ENCODE results near the gene ASIC4. TPM values are rescaled to one million over a fixed set of nuclear protein-coding genes. Genes with fewer than 3 reads are reported as not detected.

The ASIC4 gene
- total and polyA plus RNA-seq, 2 of the 8 experiments (the other 6 are each of a cell fraction or from before 2014, with no cell fraction given) = 0.12 to 0.22 TPM

GRCh38 chr2:219538956-219539788 is 24.9 kb downstream of the ASIC4 start:
- Histone ChIP-seq H2AK5ac (ENCODE audit: low read depth, low read length) (no peak overlapping the region), H3K4me3 (ENCODE audit: extremely low read depth in 1 of 4, insufficient read depth in 2 of 4, low read depth in 3 of 4, low read length in 4 of 4) (no peak overlapping the region), H4K8ac (ENCODE audit: extremely low read depth, insufficient read depth, low read length) (no peak overlapping the region), H3K4me1 (replicated peaks in 1 of 4; ENCODE audit: control insufficient read depth in 3 of 4, insufficient read depth in 4 of 4, low read length in 3 of 4) (peaks cover 5 to 25% (median 16%) of the 10 kb centered on the region in 4 experiments), H2BK15ac (ENCODE audit: low read length) (no peak overlapping the region), H3K36me3 (ENCODE audit: control insufficient read depth in 2 of 4, insufficient read depth in 4 of 4, low read length in 3 of 4) (peaks cover 4 to 22% (median 12%) of the 10 kb centered on the region in 4 experiments; a peak in 6 of 8 replicates), H3K79me2 (ENCODE audit: control insufficient read depth in 1 of 2, insufficient read depth in 2 of 2, low read length in 2 of 2) (peaks cover 0 to 6% of the 10 kb centered on the region in 2 experiments; a peak in 1 of 4 replicates), H2AFZ (ENCODE audit: low read length) (no peak overlapping the region), H4K5ac (ENCODE audit: insufficient read length, low read depth, low read length) (no peak overlapping the region), H3K23me2 (ENCODE audit: low read depth, low read length) (peaks cover 11% of the 10 kb centered on the region; the same call in 1 of the 2 replicates), H4K91ac (replicated peaks; ENCODE audit: insufficient read length, low read length) (no peak overlapping the region), H2BK5ac (ENCODE audit: low read depth, low read length) (no peak overlapping the region), H3K27me3 (replicated peaks in 1 of 4; ENCODE audit: control insufficient read depth in 3 of 4, extremely low read depth in 1 of 4, insufficient read depth in 3 of 4, low read length in 3 of 4) (no peaks in the 10 kb centered on the region; a peak in 1 of 7 replicates), H3K4ac (replicated peaks; ENCODE audit: insufficient read length, low read depth, low read length) (no peak overlapping the region), H4K20me1 (replicated peaks in 1 of 2; ENCODE audit: control insufficient read depth in 1 of 2, insufficient read depth in 2 of 2, low read length in 2 of 2) (peaks cover 10 to 11% of the 10 kb centered on the region in 2 experiments), H3K4me2 (ENCODE audit: insufficient read depth in 1 of 2, low read depth in 2 of 2, low read length in 2 of 2) (no peak overlapping the region), H3K79me1 (ENCODE audit: low read depth, low read length) (peaks cover 4% of the 10 kb centered on the region; the same call in 1 of the 2 replicates), H3K18ac (ENCODE audit: extremely low read depth, low read length) (no peak overlapping the region), H2BK20ac (ENCODE audit: low read length) (no peak overlapping the region), H2BK120ac (replicated peaks; ENCODE audit: low read depth, low read length) (no peak overlapping the region), H3K14ac (ENCODE audit: insufficient read length) (no peak overlapping the region), H3K9ac (replicated peaks in 1 of 4; ENCODE audit: extremely low read depth in 1 of 4, low read depth in 3 of 4, low read length in 3 of 4) (no peak overlapping the region), H3K9me3 (ENCODE audit: insufficient read depth in 2 of 2, low read depth in 1 of 2, low read length in 1 of 2) (no peaks in the 10 kb centered on the region), H3K27ac (ENCODE audit: low read depth, low read length) (no peak overlapping the region), H2BK12ac (ENCODE audit: low read depth, low read length) (no peak overlapping the region), H3K23ac (ENCODE audit: insufficient read length) (no peak overlapping the region), H3K56ac (replicated peaks; ENCODE audit: insufficient read length, low read depth, low read length) (no peak overlapping the region)
- DNase-seq (ENCODE audit: low read depth in 1 of 2, low spot score in 2 of 2) (no peak), FAIRE-seq (no peak)
- ChIA-PET POLR2A (ENCODE audit: partially characterized antibody) (interaction anchor here (1.3 to 5.4 kb wide), 3 partner anchors 18 to 58 kb away, joined by 3 to 23 read pairs (median 6); partner anchors contain the start of gene STK11IP), CTCF (ENCODE audit: partially characterized antibody) (interaction anchor here (0.9 to 113.1 kb wide), 16 partner anchors 18 to 151 kb away, joined by 3 to 7248 read pairs (median 10); partner anchors contain the start of genes ASIC4, DES, GMPPA and SPEG)
- TF ChIP-seq POU5F1 (IDR thresholded peaks at IDR 0.05; ENCODE audit: low read depth, low read length) (no peak), EP300 (IDR thresholded peaks at IDR 0.05; ENCODE audit: borderline replicate concordance in 1 of 2, low read depth in 2 of 2, low read length in 2 of 2) (no peak), ATF2 (IDR thresholded peaks at IDR 0.05; ENCODE audit: low read length) (no peak)
- 89% methylated on average over 32 of the region's 32 CpGs; no CpG with 5 or more reads in 1 of the 2 experiments for WGBS, 2 experiments (ENCODE audit: extremely low coverage in 1 of 2, insufficient coverage in 1 of 2, insufficient read length in 1 of 2, insufficient replicate concordance in 2 of 2, low coverage in 1 of 2, low lambda C conversion rate in 2 of 2, missing lambda C conversion rate in 1 of 2)
